Osteoblast (primary cell): ENCODE measurements around the gene WDR47. TPM values are rescaled to one million over a fixed set of nuclear protein-coding genes. Genes with fewer than 3 reads are reported as not detected.

Source experiments
- DNase-seq: peaks from one replicate; pipeline ENCODE4 v3.0.0; 2011; ENCODE audit warnings: low spot score, mixed read lengths; ENCODE audit not compliant: insufficient read length; ENCODE audit errors: missing footprints
- H2AFZ ChIP-seq: 2 replicates; pipeline ENCODE4 v1.6.0; 2011; ENCODE audit warnings: mild to moderate bottlenecking, low read length
- H3K27ac ChIP-seq: 2 replicates; pipeline ENCODE4 v1.5.1; 2011; ENCODE audit warnings: mild to moderate bottlenecking, low read depth, low read length, moderate library complexity
- H3K27me3 ChIP-seq: 2 replicates; pipeline ENCODE4 v1.6.0; 2012; ENCODE audit warnings: mild to moderate bottlenecking, control low read depth, inconsistent platforms, low read length, moderate library complexity; ENCODE audit not compliant: insufficient read depth
- H3K36me3 ChIP-seq: 2 replicates; pipeline ENCODE4 v1.5.1; 2011; ENCODE audit warnings: mild to moderate bottlenecking, low read length, control low read depth, moderate library complexity; ENCODE audit not compliant: insufficient read depth
- H3K4me1 ChIP-seq: 2 replicates; pipeline ENCODE4 v1.5.1; 2011; ENCODE audit warnings: mild to moderate bottlenecking, low read length, control low read depth, moderate library complexity; ENCODE audit not compliant: insufficient read depth
- H3K4me2 ChIP-seq: 2 replicates; pipeline ENCODE4 v1.6.0; 2011; ENCODE audit warnings: mild to moderate bottlenecking, low read length; ENCODE audit not compliant: insufficient read depth
- H3K4me3 ChIP-seq: fragments of 200-600 bp; sonication (generic); 3 replicates; pipeline ENCODE4 v1.5.1; 2012; ENCODE audit warnings: mild to moderate bottlenecking, low read length, inconsistent platforms; ENCODE audit not compliant: insufficient read depth
- H3K79me2 ChIP-seq: 2 replicates; pipeline ENCODE4 v1.6.0; 2012; ENCODE audit warnings: mild to moderate bottlenecking, low read length, control low read depth, inconsistent platforms; ENCODE audit not compliant: insufficient read depth
- H3K9me3 ChIP-seq: 2 replicates; pipeline ENCODE4 v1.5.1; 2011; ENCODE audit warnings: low read depth, low read length, control low read depth
- H4K20me1 ChIP-seq: 2 replicates; pipeline ENCODE4 v1.6.0; 2012; ENCODE audit warnings: mild to moderate bottlenecking, low read length, control low read depth; ENCODE audit not compliant: insufficient read depth
- total RNA-seq: library from RNA; depleted of rRNA; stranded (reverse); fragments of >200 nt; gene quantifications from 2 replicates; pipeline ENCODE4 v1.2.3, GENCODE V29; 2012
- TF ChIP-seq, protein P1 (sequence below): IDR thresholded peaks from 2 replicates; pipeline ENCODE4 v1.5.1; 2011; ENCODE audit warnings: mild to moderate bottlenecking, low read depth, low read length, moderate library complexity; ENCODE audit errors: extremely low read depth

WDR47 gene
- total RNA-seq, 1 donor, result 20.6 TPM

- H2AFZ ChIP-seq, result no peak overlapping the region
- no peaks in the 10 kb centered on the region for H3K27me3 ChIP-seq
- no peaks in the 10 kb centered on the region for H3K9me3 ChIP-seq
- H3K79me2 ChIP-seq, result peaks cover 88% of the 10 kb centered on the region
- DNase-seq, result no peak
- no peak overlapping the region for H3K27ac ChIP-seq
- H3K4me1 ChIP-seq, result peaks cover 8% of the 10 kb centered on the region
- H3K4me3 ChIP-seq, result no peak overlapping the region
- H4K20me1 ChIP-seq, result peaks cover 21% of the 10 kb centered on the region
- TF ChIP-seq, protein P1, sequence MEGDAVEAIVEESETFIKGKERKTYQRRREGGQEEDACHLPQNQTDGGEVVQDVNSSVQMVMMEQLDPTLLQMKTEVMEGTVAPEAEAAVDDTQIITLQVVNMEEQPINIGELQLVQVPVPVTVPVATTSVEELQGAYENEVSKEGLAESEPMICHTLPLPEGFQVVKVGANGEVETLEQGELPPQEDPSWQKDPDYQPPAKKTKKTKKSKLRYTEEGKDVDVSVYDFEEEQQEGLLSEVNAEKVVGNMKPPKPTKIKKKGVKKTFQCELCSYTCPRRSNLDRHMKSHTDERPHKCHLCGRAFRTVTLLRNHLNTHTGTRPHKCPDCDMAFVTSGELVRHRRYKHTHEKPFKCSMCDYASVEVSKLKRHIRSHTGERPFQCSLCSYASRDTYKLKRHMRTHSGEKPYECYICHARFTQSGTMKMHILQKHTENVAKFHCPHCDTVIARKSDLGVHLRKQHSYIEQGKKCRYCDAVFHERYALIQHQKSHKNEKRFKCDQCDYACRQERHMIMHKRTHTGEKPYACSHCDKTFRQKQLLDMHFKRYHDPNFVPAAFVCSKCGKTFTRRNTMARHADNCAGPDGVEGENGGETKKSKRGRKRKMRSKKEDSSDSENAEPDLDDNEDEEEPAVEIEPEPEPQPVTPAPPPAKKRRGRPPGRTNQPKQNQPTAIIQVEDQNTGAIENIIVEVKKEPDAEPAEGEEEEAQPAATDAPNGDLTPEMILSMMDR, result no peak
- H3K4me2 ChIP-seq, result no peak overlapping the region
- H3K36me3 ChIP-seq, result peaks cover 4% of the 10 kb centered on the region
These were observed 84.0 kb downstream of the WDR47 start for GRCh38 chr1:108957888-108958287.

- H3K4me2 ChIP-seq, result no peak overlapping the region
- peaks cover 4% of the 10 kb centered on the region for H3K36me3 ChIP-seq
These were observed 86.0 kb downstream of the WDR47 start for GRCh38 chr1:108955881-108956280.

DNA sequence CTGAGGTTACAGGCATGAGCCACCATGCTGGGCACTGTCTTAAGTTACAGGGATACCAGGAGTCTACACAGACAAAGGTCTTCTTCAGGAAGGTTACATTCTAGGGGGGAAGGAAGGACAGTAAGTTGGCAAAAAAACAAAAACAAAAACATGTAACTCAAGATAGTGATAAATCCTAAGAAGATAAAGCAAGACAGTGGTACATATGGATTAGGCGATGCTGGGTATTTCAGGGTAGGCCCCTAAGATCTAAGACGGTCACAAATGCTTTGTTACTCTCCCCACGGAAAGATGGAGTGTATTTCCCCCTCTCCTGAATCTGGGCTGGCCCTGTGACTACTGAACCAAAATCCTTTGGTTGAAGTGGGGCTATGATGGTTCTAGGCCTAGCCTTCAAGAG lies 86.8 kb downstream of the WDR47 start:
- Histone ChIP-seq H3K4me1 (no peaks in the 10 kb centered on the region), H2AFZ (no peak overlapping the region), H4K20me1 (peaks cover 21% of the 10 kb centered on the region), H3K36me3 (peaks cover 4% of the 10 kb centered on the region), H3K9me3 (no peaks in the 10 kb centered on the region), H3K27me3 (no peaks in the 10 kb centered on the region), H3K27ac (no peak overlapping the region), H3K4me2 (no peak overlapping the region), H3K79me2 (peaks cover 88% of the 10 kb centered on the region), H3K4me3 (no peak overlapping the region)
- DNase-seq, result no peak
- TF ChIP-seq, protein P1, result no peak

More at GRCh38 chr1:108955881-108956280, 86.0 kb downstream of the WDR47 start:
- no peak for DNase-seq
- no peak overlapping the region for H3K27ac ChIP-seq
- H2AFZ ChIP-seq, result no peak overlapping the region
- peaks cover 89% of the 10 kb centered on the region for H3K79me2 ChIP-seq
- no peaks in the 10 kb centered on the region for H3K27me3 ChIP-seq
- H3K4me3 ChIP-seq, result no peak overlapping the region
- H4K20me1 ChIP-seq, result peaks cover 21% of the 10 kb centered on the region
- no peaks in the 10 kb centered on the region for H3K4me1 ChIP-seq
- no peaks in the 10 kb centered on the region for H3K9me3 ChIP-seq
- TF ChIP-seq, protein P1, result no peak

- H3K4me2 ChIP-seq, result no peak overlapping the region
- H3K27ac ChIP-seq, result no peak overlapping the region
- TF ChIP-seq, protein P1, result no peak
- no peak overlapping the region for H3K4me3 ChIP-seq
- H2AFZ ChIP-seq, result no peak overlapping the region
- H3K9me3 ChIP-seq, result no peaks in the 10 kb centered on the region
- H3K4me1 ChIP-seq, result no peaks in the 10 kb centered on the region
- no peak for DNase-seq
- H4K20me1 ChIP-seq, result peaks cover 24% of the 10 kb centered on the region
- H3K36me3 ChIP-seq, result peaks cover 4% of the 10 kb centered on the region
- no peaks in the 10 kb centered on the region for H3K27me3 ChIP-seq
- peaks cover 88% of the 10 kb centered on the region for H3K79me2 ChIP-seq
These were observed 88.5 kb downstream of the WDR47 start for GRCh38 chr1:108953452-108953851.
